Subcutaneous preadipocyte (primary cell): ENCODE results near the gene GC. TPM values are rescaled to one million over a fixed set of nuclear protein-coding genes. Genes with fewer than 3 reads are reported as not detected.

ENCODE experiments used
- small RNA-seq: library from RNA; depleted of rRNA; stranded (forward); fragments of <200 nt; gene quantifications from one replicate; pipeline ENCODE3, GENCODE V24; 2012
- total RNA-seq: library from RNA; depleted of rRNA; stranded (reverse); fragments of >200 nt; gene quantifications from 2 replicates; pipeline ENCODE4 v1.2.3, GENCODE V29; 2012

The GC gene, protein sequence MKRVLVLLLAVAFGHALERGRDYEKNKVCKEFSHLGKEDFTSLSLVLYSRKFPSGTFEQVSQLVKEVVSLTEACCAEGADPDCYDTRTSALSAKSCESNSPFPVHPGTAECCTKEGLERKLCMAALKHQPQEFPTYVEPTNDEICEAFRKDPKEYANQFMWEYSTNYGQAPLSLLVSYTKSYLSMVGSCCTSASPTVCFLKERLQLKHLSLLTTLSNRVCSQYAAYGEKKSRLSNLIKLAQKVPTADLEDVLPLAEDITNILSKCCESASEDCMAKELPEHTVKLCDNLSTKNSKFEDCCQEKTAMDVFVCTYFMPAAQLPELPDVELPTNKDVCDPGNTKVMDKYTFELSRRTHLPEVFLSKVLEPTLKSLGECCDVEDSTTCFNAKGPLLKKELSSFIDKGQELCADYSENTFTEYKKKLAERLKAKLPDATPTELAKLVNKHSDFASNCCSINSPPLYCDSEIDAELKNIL
- not detected in 2 replicates for total RNA-seq

DNA sequence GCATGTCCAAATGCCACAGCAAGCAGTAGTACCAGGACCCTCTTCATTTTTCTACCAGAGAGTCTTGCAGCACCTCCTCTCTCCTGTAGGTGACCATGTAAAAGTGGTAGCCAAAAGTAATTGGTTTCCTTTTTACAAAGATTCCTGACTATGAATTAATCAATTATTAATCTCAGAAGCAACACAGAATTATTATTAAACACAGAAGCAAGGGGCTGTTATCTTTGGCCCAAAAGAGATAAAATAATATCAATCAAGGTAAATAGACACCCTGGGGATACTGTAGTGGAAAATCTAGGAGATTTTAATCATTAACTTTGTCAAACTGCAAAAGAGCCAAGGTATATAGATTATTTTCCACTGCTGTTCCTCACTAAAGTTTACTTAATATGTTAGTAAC, at the start of gene GC:
TSS of gene GC (minus strand) at position 108 of the 400 bp plus-strand sequence. CDS start at position 47, 61 bp downstream.

Small RNA genes lying within 50 kb of the gene (small RNA-seq; reads per million reads assigned to genes)
- gene RNA5SP163, result not detected

Other genes starting within 250 kb of the GC start
- gene NPFFR2, start 247.9 kb upstream of the GC start, total RNA-seq, result not detected in 2 replicates